Breast epithelium (tissue), 4 donors: Measurements from ENCODE around the gene PDLIM4. TPM values are rescaled to one million over a fixed set of nuclear protein-coding genes. Genes with fewer than 3 reads are reported as not detected.
A peak's percentile ranks its signal among the peaks of the same experiment; 100 is the strongest.

Experiments used
- DNase-seq, 2 donors: peaks; one replicate each; pipeline ENCODE4 v3.0.0-alpha.2; 2019; ENCODE audit warnings: low spot score in 2 of 2
- H3K27ac ChIP-seq, 2 donors: fragments of 200-600 bp; sonication (generic) in 1 of 2; one replicate each; pipeline ENCODE4 v1.5.1; 2016 to 2019; ENCODE audit warnings: mild to moderate bottlenecking in 1 of 2
- H3K27me3 ChIP-seq, 2 donors: fragments of 200-600 bp; sonication (generic) in 1 of 2; one replicate each; pipeline versions ENCODE4 v1.5.1 to v1.6.0; 2017 to 2019; ENCODE audit warnings: control low read depth in 1 of 2, mild to moderate bottlenecking in 1 of 2
- H3K36me3 ChIP-seq: fragments of 200-600 bp; one replicate; pipeline ENCODE4 v1.5.1; 2019
- H3K4me1 ChIP-seq, 2 donors: fragments of 200-600 bp; sonication (generic); one replicate each; pipeline ENCODE4 v1.5.1; 2016 to 2019; ENCODE audit warnings: control low read depth in 1 of 2
- H3K4me3 ChIP-seq, 3 donors: fragments of 200-600 bp; sonication (generic); 1 replicate in 2 of 3; 2 replicates in 1 of 3; pipeline ENCODE4 v1.5.1; 2016 to 2019; ENCODE audit warnings: mild to moderate bottlenecking in 3 of 3, moderate library complexity in 2 of 3
- H3K9me3 ChIP-seq, 2 donors: fragments of 200-600 bp; sonication (generic) in 1 of 2; one replicate each; pipeline ENCODE4 v1.5.1; 2016 to 2019; ENCODE audit warnings: control low read depth in 1 of 2
- POLR2A ChIP-seq: fragments of 450-650 bp; IDR thresholded peaks from one replicate; pipeline ENCODE4 v1.6.1; 2016; ENCODE audit warnings: antibody characterized with exemption, mild to moderate bottlenecking, moderate library complexity
- POLR2AphosphoS5 ChIP-seq, 3 donors: sonication (generic); formaldehyde crosslinking; IDR thresholded peaks; one replicate each; pipeline ENCODE4 v1.6.1; 2017; ENCODE audit warnings: antibody characterized with exemption in 3 of 3
- intact Hi-C: fragments of 100-400 bp; cut with DNase I; formaldehyde crosslinking; loops from one replicate; pipeline ENCODE4 v1.15.1; 2023; ENCODE audit warnings: low total_unique reads
- total RNA-seq, 3 donors: library from RNA; depleted of rRNA; stranded (reverse); fragments of >200 nt; gene quantifications; one replicate each; pipeline ENCODE4 v1.1.0, GENCODE V29; 2016
- TF ChIP-seq, protein P1 (sequence below), 3 donors: fragments of 450-650 bp; IDR thresholded peaks; one replicate each; pipeline ENCODE4 v1.5.1; 2016 to 2017; ENCODE audit warnings: antibody characterized with exemption in 3 of 3, mild to moderate bottlenecking in 3 of 3, moderate library complexity in 3 of 3

PDLIM4 gene
- total RNA-seq, 3 donors from 2014 or later: 9.0 to 102 (median 71.4) TPM

DNA sequence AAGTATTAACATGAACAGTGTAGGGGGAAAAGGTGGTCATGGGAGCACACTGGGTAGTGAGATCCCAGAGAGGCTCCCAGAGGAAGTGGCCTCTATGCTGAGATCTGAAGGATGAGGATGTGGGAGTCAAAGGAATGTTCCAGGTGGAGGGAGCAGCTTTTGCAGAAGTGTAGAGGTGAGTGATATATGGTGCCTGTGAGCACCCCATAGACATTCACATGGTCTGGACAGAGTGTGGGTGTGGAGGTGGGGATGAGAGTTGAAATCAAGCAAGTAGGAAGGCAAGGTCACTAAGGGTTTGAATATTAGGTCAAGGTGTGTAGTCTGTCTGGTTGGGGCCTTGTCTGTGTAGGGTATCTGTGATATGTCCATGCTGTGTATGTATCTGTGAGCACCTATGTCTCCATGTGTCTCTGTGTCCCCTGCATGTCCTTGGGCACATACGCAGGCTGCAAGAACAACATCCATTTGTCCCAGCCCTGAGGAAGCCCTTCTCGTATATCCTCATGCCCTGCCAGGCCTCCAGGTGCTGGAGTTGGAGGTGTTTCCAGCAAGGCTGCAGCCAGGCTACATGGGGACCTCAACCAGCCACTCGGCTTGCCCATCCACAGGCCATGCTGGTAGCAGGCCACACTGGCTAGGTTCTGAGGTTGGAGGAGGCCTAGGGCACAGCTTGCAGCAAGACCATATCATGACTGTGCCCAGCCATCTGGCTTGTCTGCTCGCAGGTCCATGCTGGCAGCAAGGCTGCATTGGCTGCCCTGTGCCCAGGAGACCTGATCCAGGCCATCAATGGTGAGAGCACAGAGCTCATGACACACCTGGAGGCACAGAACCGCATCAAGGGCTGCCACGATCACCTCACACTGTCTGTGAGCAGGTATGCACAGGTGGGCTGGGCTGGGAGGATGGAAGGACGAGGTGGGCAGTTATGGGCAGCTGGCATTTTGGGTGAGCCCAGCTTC, 4.7 kb downstream of the PDLIM4 start:
- peak in 1 of 2 donors; percentile 17 for DNase-seq
- Histone ChIP-seq H3K9me3 (no peaks in the 10 kb centered on the region), H3K27me3 (no peaks in the 10 kb centered on the region), H3K4me3 (peak overlapping the region in 1 of 3 donors; percentile 96), H3K27ac (peak overlapping the region; percentile 90 to 95), H3K4me1 (peaks cover 30 to 43% of the 10 kb centered on the region in 2 donors), H3K36me3 (no peaks in the 10 kb centered on the region)
- TF ChIP-seq, protein P1, sequence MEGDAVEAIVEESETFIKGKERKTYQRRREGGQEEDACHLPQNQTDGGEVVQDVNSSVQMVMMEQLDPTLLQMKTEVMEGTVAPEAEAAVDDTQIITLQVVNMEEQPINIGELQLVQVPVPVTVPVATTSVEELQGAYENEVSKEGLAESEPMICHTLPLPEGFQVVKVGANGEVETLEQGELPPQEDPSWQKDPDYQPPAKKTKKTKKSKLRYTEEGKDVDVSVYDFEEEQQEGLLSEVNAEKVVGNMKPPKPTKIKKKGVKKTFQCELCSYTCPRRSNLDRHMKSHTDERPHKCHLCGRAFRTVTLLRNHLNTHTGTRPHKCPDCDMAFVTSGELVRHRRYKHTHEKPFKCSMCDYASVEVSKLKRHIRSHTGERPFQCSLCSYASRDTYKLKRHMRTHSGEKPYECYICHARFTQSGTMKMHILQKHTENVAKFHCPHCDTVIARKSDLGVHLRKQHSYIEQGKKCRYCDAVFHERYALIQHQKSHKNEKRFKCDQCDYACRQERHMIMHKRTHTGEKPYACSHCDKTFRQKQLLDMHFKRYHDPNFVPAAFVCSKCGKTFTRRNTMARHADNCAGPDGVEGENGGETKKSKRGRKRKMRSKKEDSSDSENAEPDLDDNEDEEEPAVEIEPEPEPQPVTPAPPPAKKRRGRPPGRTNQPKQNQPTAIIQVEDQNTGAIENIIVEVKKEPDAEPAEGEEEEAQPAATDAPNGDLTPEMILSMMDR (IDR thresholded peaks at IDR 0.05): no peak
- TF ChIP-seq POLR2AphosphoS5 (IDR thresholded peaks at IDR 0.05): no peak
- no peak for TF ChIP-seq POLR2A
- intact Hi-C loops: no loop called here

DNA sequence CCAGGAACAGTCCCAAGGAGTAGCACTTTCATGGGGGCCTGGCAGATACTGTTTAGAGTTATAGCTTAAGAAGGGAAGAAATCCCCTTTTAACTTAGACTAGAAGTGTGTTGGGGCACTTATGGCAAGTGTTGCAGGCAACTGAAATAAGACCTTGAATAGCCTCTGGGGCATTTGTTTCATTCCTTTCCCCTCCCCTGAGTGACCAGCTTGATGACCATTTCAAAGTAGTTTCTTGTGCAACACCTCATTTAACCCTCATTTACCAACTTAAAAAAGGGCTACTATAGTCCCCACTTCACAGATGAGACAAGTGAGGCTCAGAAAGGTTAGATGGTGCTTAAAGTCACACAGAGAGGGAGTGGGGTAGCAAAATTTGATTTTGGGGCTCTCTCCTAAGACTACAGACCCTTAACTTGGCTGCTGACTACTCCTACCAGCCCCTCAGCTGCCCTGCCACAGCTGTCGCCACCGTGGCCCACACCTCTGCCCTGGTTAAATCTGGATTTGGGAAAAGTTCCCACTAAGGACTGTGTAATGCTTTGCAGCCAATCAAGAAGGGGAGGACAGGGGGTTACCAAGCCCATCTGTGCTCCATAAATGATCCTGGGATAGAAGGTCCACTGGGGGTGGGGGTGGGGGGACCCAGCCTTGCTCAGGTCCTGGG, 5.5 kb downstream of the PDLIM4 start:
- no peak for DNase-seq
- Histone ChIP-seq H3K27me3 (no peaks in the 10 kb centered on the region), H3K27ac (peak overlapping the region; percentile 90 to 95), H3K4me3 (peak overlapping the region in 1 of 3 donors; percentile 96), H3K4me1 (peaks cover 30 to 44% of the 10 kb centered on the region in 2 donors), H3K36me3 (no peaks in the 10 kb centered on the region), H3K9me3 (no peaks in the 10 kb centered on the region)
- intact Hi-C loops: no loop called here
- TF ChIP-seq POLR2A (no peak), POLR2AphosphoS5 (IDR thresholded peaks at IDR 0.05) (no peak)
- TF ChIP-seq, protein P1 (IDR thresholded peaks at IDR 0.05): no peak

DNA sequence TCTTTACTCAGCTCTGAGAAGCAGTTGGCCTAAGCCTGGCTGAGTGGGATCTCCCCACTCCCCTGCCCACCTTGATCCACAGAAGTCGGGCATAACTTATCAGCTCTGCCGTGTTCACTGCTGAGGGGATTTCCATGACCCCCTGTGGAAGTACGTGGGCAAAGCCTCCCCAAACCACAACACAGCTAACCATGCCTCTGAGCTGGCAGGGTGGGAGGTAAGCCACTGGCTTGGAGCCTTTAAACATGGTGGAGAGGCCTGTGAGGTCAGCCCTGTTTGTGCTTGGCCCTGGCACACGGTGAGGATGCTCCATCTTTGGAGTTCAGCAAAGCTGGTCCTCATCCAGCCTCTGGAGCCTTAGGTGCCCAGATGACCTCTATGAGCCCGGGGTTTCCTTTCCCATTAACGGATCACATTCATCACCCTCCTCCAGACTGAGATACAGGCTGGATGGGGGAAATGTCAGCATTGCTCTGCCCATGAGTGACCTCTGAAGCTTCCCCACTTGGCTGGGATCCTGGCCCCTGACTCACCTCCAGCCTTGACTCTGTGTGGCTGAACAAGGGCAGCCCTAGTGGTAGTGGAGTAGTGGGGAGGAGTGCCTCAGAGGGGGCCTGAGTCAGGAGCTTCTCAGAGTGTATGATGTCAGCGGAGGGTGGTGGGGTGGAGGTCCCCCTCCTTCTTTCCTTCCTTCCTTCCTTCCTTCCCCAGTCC, 6.2 kb downstream of the PDLIM4 start:
- DNase-seq: peak in 1 of 2 donors; percentile 34
- intact Hi-C loops: no loop called here
- Histone ChIP-seq H3K4me3 (no peak overlapping the region), H3K27ac (peak overlapping the region; percentile 90 to 95), H3K27me3 (no peaks in the 10 kb centered on the region), H3K4me1 (peaks cover 30 to 45% of the 10 kb centered on the region in 2 donors), H3K36me3 (no peaks in the 10 kb centered on the region), H3K9me3 (no peaks in the 10 kb centered on the region)
- TF ChIP-seq, protein P1 (IDR thresholded peaks at IDR 0.05): no peak
- TF ChIP-seq POLR2A (no peak), POLR2AphosphoS5 (IDR thresholded peaks at IDR 0.05) (no peak)

DNA sequence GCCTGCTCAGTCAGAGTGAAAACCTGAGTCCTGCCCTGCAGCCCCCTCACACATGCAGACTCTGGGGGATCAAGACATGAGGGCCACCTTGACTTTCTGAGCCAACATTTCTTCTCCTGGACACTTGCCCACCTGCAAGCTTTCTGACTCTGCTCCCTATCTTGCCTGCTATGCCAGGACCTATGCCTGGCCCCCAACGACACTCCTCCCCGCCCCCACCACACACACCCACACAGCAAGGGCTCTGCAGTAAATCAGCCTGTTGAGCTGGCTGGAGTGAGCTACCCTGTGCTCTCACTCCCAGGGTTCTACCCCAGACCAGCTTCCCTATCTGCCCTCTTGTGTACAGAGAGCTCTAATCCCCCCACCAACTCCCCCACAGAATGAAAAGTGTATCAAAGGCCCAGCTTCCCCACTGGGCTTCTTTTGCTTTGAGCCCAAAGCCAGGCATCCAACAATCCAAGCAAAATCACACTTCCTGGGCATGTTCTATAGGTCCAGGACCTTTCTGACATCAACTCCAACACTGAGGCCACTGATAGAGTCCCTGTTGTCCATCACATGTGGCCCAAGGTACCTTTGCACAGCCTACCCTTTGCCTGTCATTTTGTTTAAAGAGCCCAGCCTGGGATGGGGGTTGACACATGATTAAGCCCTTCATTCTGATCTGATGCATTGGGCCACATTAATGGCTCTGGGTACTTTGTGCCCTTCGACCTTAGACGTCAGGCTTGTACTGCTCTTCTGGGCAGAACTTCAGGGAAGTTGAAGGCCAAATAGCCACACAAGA, 7.2 kb downstream of the PDLIM4 start:
- DNase-seq: peak in 1 of 2 donors; percentile 16
- H3K27ac ChIP-seq: peak overlapping the region; percentile 90 to 95
- TF ChIP-seq POLR2AphosphoS5 (IDR thresholded peaks at IDR 0.05) (no peak), POLR2A (no peak)
- TF ChIP-seq, protein P1 (IDR thresholded peaks at IDR 0.05): no peak
- no peaks in the 10 kb centered on the region for H3K36me3 ChIP-seq
- no peaks in the 10 kb centered on the region for H3K9me3 ChIP-seq
- H3K4me1 ChIP-seq: peaks cover 31 to 49% of the 10 kb centered on the region in 2 donors
- no peaks in the 10 kb centered on the region for H3K27me3 ChIP-seq
- intact Hi-C loops: no loop called here
- H3K4me3 ChIP-seq: no peak overlapping the region
